A549 (cell line): Measurements from ENCODE around the gene DDX43. TPM values are rescaled to one million over a fixed set of nuclear protein-coding genes. Genes with fewer than 3 reads are reported as not detected.

Experiments used
- ATAC-seq, 2 experiments: fragments of 200-7000 bp in 1 of 2; fragments of >200 bp in 1 of 2; cut with Nextera tagmentation in 1 of 2; cut with Tn5 transposase in 1 of 2; 3 replicates each; pipeline versions ENCODE4 v1.8.0 to v1.9.1; 2018 to 2020; ENCODE audit warnings: mild to moderate bottlenecking in 1 of 2, moderate library complexity in 1 of 2
- CTCF ChIA-PET: fragments of 300-600 bp; sonication (Branson Sonifier 250); formaldehyde crosslinking; extraction: SDS; loops from one replicate; lab custom pipeline; 2021; ENCODE audit warnings: antibody characterized with exemption, inconsistent platforms; lab: Yijun Ruan, JAX
- POLR2A ChIA-PET: fragments of 350-600 bp; formaldehyde crosslinking; extraction: SDS; loops from one replicate; lab custom pipeline; 2021; ENCODE audit warnings: antibody characterized with exemption, inconsistent platforms; lab: Yijun Ruan, JAX
- DNase-seq, 2 experiments: peaks; one replicate each; pipeline versions ENCODE4 v3.0.0 to v3.0.0-alpha.2; 2011 to 2016; ENCODE audit warnings: low read depth in 1 of 2, low spot score in 1 of 2
- FAIRE-seq: peaks from 2 replicates; lab custom pipeline; 2011; peaks lifted over from hg19 to GRCh38; lab: Jason Lieb, UNC
- H3K27ac ChIP-seq, 2 experiments: fragments of >200 bp; sonication (Bioruptor Twin); formaldehyde crosslinking; 3 replicates each; pipeline ENCODE4 v1.5.1; 2016 to 2017
- H3K4me1 ChIP-seq: fragments of >200 bp; sonication (Bioruptor Twin); formaldehyde crosslinking; 3 replicates; pipeline ENCODE4 v1.6.1; 2016
- H3K4me2 ChIP-seq: fragments of >200 bp; sonication (Bioruptor Twin); formaldehyde crosslinking; 3 replicates; pipeline ENCODE4 v1.6.1; 2016
- H3K4me3 ChIP-seq: fragments of >200 bp; sonication (Bioruptor Twin); formaldehyde crosslinking; 3 replicates; pipeline ENCODE4 v1.5.1; 2016
- H3K9me3 ChIP-seq: fragments of >200 bp; sonication (Bioruptor Twin); formaldehyde crosslinking; 3 replicates; pipeline ENCODE4 v1.6.1; 2016
- CBX2 ChIP-seq: fragments of 200-600 bp; sonication (generic); IDR thresholded peaks from 2 replicates; pipeline ENCODE4 v1.6.1; 2016; ENCODE audit warnings: low read depth, mild to moderate bottlenecking, borderline replicate concordance
- CEBPB ChIP-seq, 2 experiments: fragments of >200 bp in 1 of 2; sonication (Bioruptor Twin) in 1 of 2; formaldehyde crosslinking in 1 of 2; IDR thresholded peaks; 2 replicates each; pipeline ENCODE4 v1.6.1; 2012 to 2016
- CHD4 ChIP-seq: fragments of 200-600 bp; sonication (generic); IDR thresholded peaks from 2 replicates; pipeline ENCODE4 v1.6.1; 2016; ENCODE audit warnings: antibody characterized with exemption, mild to moderate bottlenecking, borderline replicate concordance
- EHF ChIP-seq: fragments of 250-450 bp; sonication (Bioruptor Pico); IDR thresholded peaks from 2 replicates; pipeline ENCODE4 v1.5.0; 2020; ENCODE audit warnings: mild to moderate bottlenecking
- EHMT2 ChIP-seq: fragments of 200-600 bp; sonication (generic); IDR thresholded peaks from 2 replicates; pipeline ENCODE4 v1.6.1; 2016; ENCODE audit warnings: antibody characterized with exemption, low read depth, mild to moderate bottlenecking, moderate library complexity
- EP300 ChIP-seq, 2 experiments: fragments of >200 bp; sonication (Bioruptor Twin); formaldehyde crosslinking; IDR thresholded peaks; 2 replicates in 1 of 2; 3 replicates in 1 of 2; pipeline ENCODE4 v1.6.1; 2016 to 2017
- ESRRA ChIP-seq: fragments of 150-350 bp; IDR thresholded peaks from 2 replicates; pipeline ENCODE4 v1.6.1; 2014; ENCODE audit warnings: mild to moderate bottlenecking, low read length, borderline replicate concordance
- FOSB ChIP-seq: fragments of 250-450 bp; sonication (Bioruptor Pico); IDR thresholded peaks from 2 replicates; pipeline ENCODE4 v1.5.0; 2020; ENCODE audit warnings: mild to moderate bottlenecking, moderate library complexity
- FOSL2 ChIP-seq, 2 experiments: fragments of 450-650 bp in 1 of 2; fragments of >200 bp in 1 of 2; sonication (Bioruptor Twin) in 1 of 2; formaldehyde crosslinking; IDR thresholded peaks; 2 replicates each; pipeline versions ENCODE4 v1.5.0 to v1.6.1; 2016 to 2020; ENCODE audit warnings: mild to moderate bottlenecking in 1 of 2, moderate library complexity in 1 of 2
- HOXB5 ChIP-seq: fragments of 250-450 bp; sonication (Bioruptor Pico); IDR thresholded peaks from 2 replicates; pipeline ENCODE4 v1.5.0; 2020; ENCODE audit warnings: mild to moderate bottlenecking, moderate library complexity
- JUN ChIP-seq, 2 experiments: fragments of >200 bp; sonication (Bioruptor Twin); formaldehyde crosslinking; IDR thresholded peaks; 2 replicates in 1 of 2; 3 replicates in 1 of 2; pipeline ENCODE4 v1.6.1; 2016 to 2017
- KDM1A ChIP-seq: fragments of 200-600 bp; sonication (generic); IDR thresholded peaks from 2 replicates; pipeline ENCODE4 v1.6.1; 2016; ENCODE audit warnings: low read depth, mild to moderate bottlenecking
- MAZ ChIP-seq: fragments of 150-350 bp; IDR thresholded peaks from 2 replicates; pipeline ENCODE4 v1.6.1; 2014; ENCODE audit warnings: antibody characterized with exemption, low read depth, low read length, borderline replicate concordance
- MYC ChIP-seq: IDR thresholded peaks from 2 replicates; pipeline ENCODE4 v1.6.1; 2012; ENCODE audit warnings: mild to moderate bottlenecking, inconsistent platforms, low read length, improper control_type of control experiment, borderline replicate concordance
- NFE2L2 ChIP-seq: fragments of 150-350 bp; conservative IDR thresholded peaks from 2 replicates; pipeline ENCODE4 v1.6.1; 2014; ENCODE audit warnings: low read length
- NR3C1 ChIP-seq: fragments of >200 bp; sonication (Bioruptor Twin); formaldehyde crosslinking; IDR thresholded peaks from 3 replicates; pipeline ENCODE4 v1.6.1; 2017
- PHF8 ChIP-seq: fragments of 200-600 bp; sonication (generic); IDR thresholded peaks from 2 replicates; pipeline ENCODE4 v1.6.1; 2016; ENCODE audit warnings: low read depth, mild to moderate bottlenecking, antibody characterized with exemption, moderate library complexity, borderline replicate concordance
- RCOR1 ChIP-seq: fragments of 150-350 bp; IDR thresholded peaks from 2 replicates; pipeline ENCODE4 v1.6.1; 2014; ENCODE audit warnings: antibody characterized with exemption, low read length, low read depth
- RFX5 ChIP-seq: fragments of 450-650 bp; IDR thresholded peaks from 2 replicates; pipeline ENCODE4 v1.7.1; 2014; ENCODE audit warnings: antibody characterized with exemption, mild to moderate bottlenecking, moderate library complexity
- SMC3 ChIP-seq: fragments of >200 bp; sonication (Bioruptor Twin); formaldehyde crosslinking; IDR thresholded peaks from 3 replicates; pipeline ENCODE4 v1.6.1; 2018; ENCODE audit warnings: inconsistent platforms
- TFCP2L1 ChIP-seq: fragments of 250-450 bp; sonication (Bioruptor Pico); IDR thresholded peaks from 2 replicates; pipeline ENCODE4 v1.5.0; 2021; ENCODE audit warnings: mild to moderate bottlenecking
- TP53 ChIP-seq: fragments of 250-450 bp; sonication (Bioruptor Pico); IDR thresholded peaks from 2 replicates; pipeline ENCODE4 v1.5.0; 2021; ENCODE audit warnings: mild to moderate bottlenecking, moderate library complexity
- ZFP36 ChIP-seq: fragments of 450-650 bp; IDR thresholded peaks from 2 replicates; pipeline ENCODE4 v1.6.1; 2014; ENCODE audit warnings: borderline replicate concordance; ENCODE audit not compliant: partially characterized antibody
- ZNF302 ChIP-seq: fragments of 250-450 bp; sonication (Bioruptor Pico); IDR thresholded peaks from 2 replicates; pipeline ENCODE4 v1.9.0; 2021; ENCODE audit warnings: inconsistent platforms, mild to moderate bottlenecking, moderate library complexity
- ZSCAN20 ChIP-seq: fragments of 250-450 bp; sonication (Bioruptor Pico); IDR thresholded peaks from 2 replicates; pipeline ENCODE4 v1.8.0; 2022; ENCODE audit warnings: mild to moderate bottlenecking, moderate library complexity
- WGBS: methylation state at CpG from one replicate; pipeline ENCODE4 v1.1.6; 2017; ENCODE audit errors: missing lambda C conversion rate; 5-methylcytosine and 5-hydroxymethylcytosine counted together
- polyA plus RNA-seq, 4 experiments: library from polyadenylated mRNA; depleted of rRNA in 3 of 4; stranded (reverse); fragments of >200 nt; fragmentation: RNase III in 1 of 4; extraction: RNeasy Plus Mini Kit Qiagen cat#74134 plus additional on column Dnase treatment in 1 of 4; gene quantifications; 2 replicates in 3 of 4; 3 replicates in 1 of 4; pipeline ENCODE4 v1.2.3, GENCODE V29; 2011 to 2017
- TF ChIP-seq, protein P1 (sequence below): fragments of 250-450 bp; sonication (Bioruptor Pico); IDR thresholded peaks from 2 replicates; pipeline ENCODE4 v1.5.0; 2020; ENCODE audit warnings: low read depth, mild to moderate bottlenecking, moderate library complexity
- TF ChIP-seq, protein P2 (sequence below): fragments of 150-350 bp; IDR thresholded peaks from 2 replicates; pipeline ENCODE4 v1.6.1; 2014; ENCODE audit warnings: low read depth, mild to moderate bottlenecking, low read length
- TF ChIP-seq, protein P3 (sequence below): IDR thresholded peaks from 2 replicates; pipeline ENCODE4 v1.6.1; 2012; ENCODE audit warnings: low read depth, borderline replicate concordance
- TF ChIP-seq, protein P4 (sequence below): IDR thresholded peaks from 2 replicates; pipeline ENCODE4 v1.6.1; 2012
- TF ChIP-seq, protein P5 (sequence below): fragments of >200 bp; sonication (Bioruptor Twin); formaldehyde crosslinking; IDR thresholded peaks from 3 replicates; pipeline ENCODE4 v1.5.1; 2016

DDX43 gene
- polyA plus RNA-seq, 2 of the 4 experiments (the other 2 are of a cell fraction), result not detected

DNA sequence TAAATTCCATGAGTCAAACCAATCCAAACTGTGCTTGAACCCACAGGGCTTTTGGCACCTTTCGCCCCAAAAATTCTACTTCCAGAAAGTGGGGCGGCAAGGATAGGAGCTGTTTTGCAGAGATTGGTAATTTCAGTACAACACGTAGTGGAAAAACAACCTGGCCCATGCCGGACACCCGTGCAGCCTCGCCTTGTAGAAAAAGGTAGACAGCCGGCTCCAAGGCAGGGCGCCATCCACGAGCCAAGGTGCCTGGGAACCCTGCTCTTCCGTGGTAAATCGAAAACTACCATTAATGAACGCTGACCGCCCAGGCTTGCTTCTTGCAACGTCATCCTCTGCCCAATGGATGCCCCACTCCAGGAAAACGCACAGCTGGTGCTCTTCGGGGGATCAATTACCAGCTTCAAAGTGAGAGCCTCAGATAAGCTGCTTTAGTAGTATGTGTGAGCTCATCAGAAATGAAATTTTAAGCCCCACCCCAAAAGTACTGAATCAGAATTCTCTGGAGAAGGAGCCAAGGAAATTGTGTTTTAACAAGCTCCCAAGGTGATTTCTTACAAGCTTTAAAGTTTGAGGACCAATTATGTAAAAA is 26.8 kb upstream of the DDX43 start:
- Histone ChIP-seq H3K4me2 (no peak overlapping the region), H3K27ac (no peak overlapping the region), H3K9me3 (no peaks in the 10 kb centered on the region), H3K4me1 (no peaks in the 10 kb centered on the region), H3K4me3 (no peak overlapping the region)
- TF ChIP-seq ZFP36, result no peak
- TF ChIP-seq RCOR1, result no peak
- no peak for TF ChIP-seq FOSL2 (IDR thresholded peaks at IDR 0.05)
- TF ChIP-seq FOSL2 (CRISPR knock-in tag; IDR thresholded peaks at IDR 0.05), result no peak
- TF ChIP-seq MAZ, result no peak
- TF ChIP-seq, protein P1, sequence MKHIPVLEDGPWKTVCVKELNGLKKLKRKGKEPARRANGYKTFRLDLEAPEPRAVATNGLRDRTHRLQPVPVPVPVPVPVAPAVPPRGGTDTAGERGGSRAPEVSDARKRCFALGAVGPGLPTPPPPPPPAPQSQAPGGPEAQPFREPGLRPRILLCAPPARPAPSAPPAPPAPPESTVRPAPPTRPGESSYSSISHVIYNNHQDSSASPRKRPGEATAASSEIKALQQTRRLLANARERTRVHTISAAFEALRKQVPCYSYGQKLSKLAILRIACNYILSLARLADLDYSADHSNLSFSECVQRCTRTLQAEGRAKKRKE (CRISPR knock-in tag), result no peak
- TF ChIP-seq, protein P2, sequence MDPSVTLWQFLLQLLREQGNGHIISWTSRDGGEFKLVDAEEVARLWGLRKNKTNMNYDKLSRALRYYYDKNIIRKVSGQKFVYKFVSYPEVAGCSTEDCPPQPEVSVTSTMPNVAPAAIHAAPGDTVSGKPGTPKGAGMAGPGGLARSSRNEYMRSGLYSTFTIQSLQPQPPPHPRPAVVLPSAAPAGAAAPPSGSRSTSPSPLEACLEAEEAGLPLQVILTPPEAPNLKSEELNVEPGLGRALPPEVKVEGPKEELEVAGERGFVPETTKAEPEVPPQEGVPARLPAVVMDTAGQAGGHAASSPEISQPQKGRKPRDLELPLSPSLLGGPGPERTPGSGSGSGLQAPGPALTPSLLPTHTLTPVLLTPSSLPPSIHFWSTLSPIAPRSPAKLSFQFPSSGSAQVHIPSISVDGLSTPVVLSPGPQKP, result no peak
- no peak for TF ChIP-seq HOXB5 (CRISPR knock-in tag)
- TF ChIP-seq PHF8, result no peak
- TF ChIP-seq, protein P3, sequence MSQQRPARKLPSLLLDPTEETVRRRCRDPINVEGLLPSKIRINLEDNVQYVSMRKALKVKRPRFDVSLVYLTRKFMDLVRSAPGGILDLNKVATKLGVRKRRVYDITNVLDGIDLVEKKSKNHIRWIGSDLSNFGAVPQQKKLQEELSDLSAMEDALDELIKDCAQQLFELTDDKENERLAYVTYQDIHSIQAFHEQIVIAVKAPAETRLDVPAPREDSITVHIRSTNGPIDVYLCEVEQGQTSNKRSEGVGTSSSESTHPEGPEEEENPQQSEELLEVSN, result no peak
- TF ChIP-seq CBX2, result no peak
- TF ChIP-seq TP53 (CRISPR knock-in tag), result no peak
- TF ChIP-seq JUN (IDR thresholded peaks at IDR 0.05), result no peak
- no peak for TF ChIP-seq RFX5
- no peak for TF ChIP-seq FOSB (CRISPR knock-in tag)
- TF ChIP-seq TFCP2L1 (CRISPR knock-in tag), result no peak
- TF ChIP-seq ZNF302 (CRISPR knock-in tag), result no peak
- no peak for TF ChIP-seq SMC3
- no peak for TF ChIP-seq EP300 (IDR thresholded peaks at IDR 0.05)
- TF ChIP-seq CEBPB (IDR thresholded peaks at IDR 0.05), result no peak
- no peak for TF ChIP-seq NFE2L2
- FAIRE-seq (no peak), DNase-seq (no peak), ATAC-seq (no peak)
- ChIA-PET POLR2A (no interaction called here), CTCF (interaction anchor here (0.6 to 1.4 kb wide), 4 partner anchors 10 to 502 kb away, joined by 3 to 4 read pairs (median 3); no protein-coding TSS in a partner anchor)
- 85% methylated on average over 16 of the region's 16 CpGs for WGBS

DNA sequence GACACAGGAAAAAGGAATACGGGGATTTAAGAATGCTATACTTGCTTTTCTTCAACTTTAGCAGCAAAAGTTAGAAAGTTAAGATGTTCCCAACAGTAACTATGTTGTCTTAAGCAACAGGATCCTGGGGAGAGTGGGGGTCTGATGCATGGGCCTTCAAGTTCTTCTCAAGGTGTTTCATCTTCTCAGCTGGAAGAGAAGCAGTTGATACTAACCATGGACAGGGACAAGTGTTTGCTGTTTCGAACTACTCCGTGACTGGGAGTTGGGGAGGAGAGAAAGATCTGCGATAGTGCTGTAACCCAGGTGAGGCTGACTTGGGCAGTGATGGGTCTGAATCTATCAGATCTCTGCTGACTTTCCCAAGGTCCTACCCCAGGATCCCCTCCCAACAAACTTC is 26.0 kb upstream of the DDX43 start:
- TF ChIP-seq MYC (no peak), KDM1A (no peak), RCOR1 (no peak), EHMT2 (no peak), NR3C1 (no peak), EP300 (IDR thresholded peaks at IDR 0.05) (no peak), ZSCAN20 (CRISPR knock-in tag) (no peak), CHD4 (no peak), EHF (no peak), ESRRA (no peak), NFE2L2 (no peak)
- TF ChIP-seq, protein P4, sequence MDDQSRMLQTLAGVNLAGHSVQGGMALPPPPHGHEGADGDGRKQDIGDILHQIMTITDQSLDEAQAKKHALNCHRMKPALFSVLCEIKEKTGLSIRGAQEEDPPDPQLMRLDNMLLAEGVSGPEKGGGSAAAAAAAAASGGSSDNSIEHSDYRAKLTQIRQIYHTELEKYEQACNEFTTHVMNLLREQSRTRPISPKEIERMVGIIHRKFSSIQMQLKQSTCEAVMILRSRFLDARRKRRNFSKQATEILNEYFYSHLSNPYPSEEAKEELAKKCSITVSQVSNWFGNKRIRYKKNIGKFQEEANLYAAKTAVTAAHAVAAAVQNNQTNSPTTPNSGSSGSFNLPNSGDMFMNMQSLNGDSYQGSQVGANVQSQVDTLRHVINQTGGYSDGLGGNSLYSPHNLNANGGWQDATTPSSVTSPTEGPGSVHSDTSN, result no peak
- TF ChIP-seq, protein P5, sequence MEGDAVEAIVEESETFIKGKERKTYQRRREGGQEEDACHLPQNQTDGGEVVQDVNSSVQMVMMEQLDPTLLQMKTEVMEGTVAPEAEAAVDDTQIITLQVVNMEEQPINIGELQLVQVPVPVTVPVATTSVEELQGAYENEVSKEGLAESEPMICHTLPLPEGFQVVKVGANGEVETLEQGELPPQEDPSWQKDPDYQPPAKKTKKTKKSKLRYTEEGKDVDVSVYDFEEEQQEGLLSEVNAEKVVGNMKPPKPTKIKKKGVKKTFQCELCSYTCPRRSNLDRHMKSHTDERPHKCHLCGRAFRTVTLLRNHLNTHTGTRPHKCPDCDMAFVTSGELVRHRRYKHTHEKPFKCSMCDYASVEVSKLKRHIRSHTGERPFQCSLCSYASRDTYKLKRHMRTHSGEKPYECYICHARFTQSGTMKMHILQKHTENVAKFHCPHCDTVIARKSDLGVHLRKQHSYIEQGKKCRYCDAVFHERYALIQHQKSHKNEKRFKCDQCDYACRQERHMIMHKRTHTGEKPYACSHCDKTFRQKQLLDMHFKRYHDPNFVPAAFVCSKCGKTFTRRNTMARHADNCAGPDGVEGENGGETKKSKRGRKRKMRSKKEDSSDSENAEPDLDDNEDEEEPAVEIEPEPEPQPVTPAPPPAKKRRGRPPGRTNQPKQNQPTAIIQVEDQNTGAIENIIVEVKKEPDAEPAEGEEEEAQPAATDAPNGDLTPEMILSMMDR, result no peak
- Histone ChIP-seq H3K9me3 (no peaks in the 10 kb centered on the region), H3K4me1 (no peaks in the 10 kb centered on the region), H3K4me3 (no peak overlapping the region), H3K27ac (no peak overlapping the region), H3K4me2 (no peak overlapping the region)
- POLR2A ChIA-PET, result no interaction called here
- FAIRE-seq, result no peak
- no peak for ATAC-seq
- 77% methylated on average over 4 of the region's 4 CpGs for WGBS
- CTCF ChIA-PET, result no interaction called here
- DNase-seq, result no peak
